ENCODE measurements around the gene KIF3B.
"Not testable (repeated sequence)": the region's sequence is repeated elsewhere in the genome, so short reads cannot be mapped to it uniquely, and the experiment has no call there.

KIF3B gene

GRCh38 chr20:32277361-32278198 lies at the start of gene KIF3B:
Gene KIF3B (plus strand): TSS chr20:32277651. CDS start chr20:32309778, 32,127 bp downstream.
- DNase-seq, result peak; percentile 92

GRCh38 chr20:32227744-32228688 lies 49.4 kb upstream of the KIF3B start:
- DNase-seq, result no peak

- no peak for DNase-seq
Measured at GRCh38 chr20:32229251-32229747, 48.2 kb upstream of the KIF3B start.

- no peak for DNase-seq
Measured at GRCh38 chr20:32230707-32231106, 46.7 kb upstream of the KIF3B start.

GRCh38 chr20:32231245-32231644 lies 46.2 kb upstream of the KIF3B start:
- no peak for DNase-seq

GRCh38 chr20:32231847-32232246 lies 45.6 kb upstream of the KIF3B start:
- peak; percentile 51 for DNase-seq

- DNase-seq, result peak; percentile 49
Measured at GRCh38 chr20:32232326-32232886, 45.0 kb upstream of the KIF3B start.

GRCh38 chr20:32233286-32233685 lies 44.2 kb upstream of the KIF3B start:
- DNase-seq, result no peak

GRCh38 chr20:32234135-32234808 lies 43.2 kb upstream of the KIF3B start:
- no peak for DNase-seq

GRCh38 chr20:32235331-32236047 lies 42.0 kb upstream of the KIF3B start:
- DNase-seq, result no peak

GRCh38 chr20:32236048-32236533 lies 41.4 kb upstream of the KIF3B start:
- DNase-seq, result no peak

GRCh38 chr20:32236819-32237218 lies 40.6 kb upstream of the KIF3B start:
- no peak for DNase-seq

- no peak for DNase-seq
Measured at GRCh38 chr20:32237419-32237818, 40.0 kb upstream of the KIF3B start.

GRCh38 chr20:32238483-32239425 lies 38.7 kb upstream of the KIF3B start:
- no peak for DNase-seq

- DNase-seq, result no peak
Measured at GRCh38 chr20:32240205-32240604, 37.2 kb upstream of the KIF3B start.

- no peak for DNase-seq
Measured at GRCh38 chr20:32241807-32242206, 35.6 kb upstream of the KIF3B start.

GRCh38 chr20:32244150-32244823 lies 33.2 kb upstream of the KIF3B start:
- DNase-seq, result no peak

- DNase-seq, result no peak
Measured at GRCh38 chr20:32244959-32245358, 32.5 kb upstream of the KIF3B start.

GRCh38 chr20:32246208-32246607 lies 31.2 kb upstream of the KIF3B start:
- not testable (repeated sequence) for DNase-seq

GRCh38 chr20:32248043-32248442 lies 29.4 kb upstream of the KIF3B start:
- DNase-seq, result no peak
